T-helper 2 cell treated with Interferon-gamma antibody and Interleukin-4, amounts not matched to agents 100 ng/mL and 5 ng/mL, for 36 hours (primary cell): Measurements from ENCODE around the gene CARNS1. TPM values are rescaled to one million over a fixed set of nuclear protein-coding genes. Genes with fewer than 3 reads are reported as not detected.

Experiments
- intact Hi-C: fragments of 100-400 bp; cut with micrococcal nuclease; formaldehyde crosslinking; loops from one replicate; pipeline ENCODE4 v1.15.1; 2023
- total RNA-seq: library from RNA; stranded (reverse); gene quantifications from 2 replicates; pipeline ENCODE4 v1.2.3, GENCODE V29; 2022

CARNS1 gene
- total RNA-seq, 1 donor from 2014 or later: 0.86 TPM

GRCh38 chr11:67427364-67427859, 11.9 kb downstream of the CARNS1 start:
- intact Hi-C loops: loop anchor here (5.0 kb wide), 1 partner anchor 40 kb away; the partner anchor contains the start of gene TMEM134

- intact Hi-C loops: loop anchor here (1.0 to 5.0 kb wide), 5 partner anchors 9 to 80 kb away; partner anchors contain the start of genes AIP, CDK2AP2, PTPRCAP and TMEM134
Measured at GRCh38 chr11:67428052-67429001, 12.8 kb downstream of the CARNS1 start, which contains the start of gene RPS6KB2. Gene RPS6KB2, plus strand, starts transcription at chr11:67428494. Its CDS starts 52 bp downstream, at chr11:67428546.

GRCh38 chr11:67429038-67429668, 13.7 kb downstream of the CARNS1 start:
- intact Hi-C loops: loop anchor here (2.0 to 5.0 kb wide), 2 partner anchors 26 to 38 kb away; partner anchors contain the start of gene TMEM134

- intact Hi-C loops: loop anchor here (2.0 to 5.0 kb wide), 2 partner anchors 27 to 38 kb away; partner anchors contain the start of gene TMEM134
Measured at GRCh38 chr11:67429722-67430121, 14.2 kb downstream of the CARNS1 start.

- intact Hi-C loops: no loop called here
Measured at GRCh38 chr11:67431346-67432249, 16.1 kb downstream of the CARNS1 start.

GRCh38 chr11:67432655-67433349, 17.3 kb downstream of the CARNS1 start:
- intact Hi-C loops: no loop called here

GRCh38 chr11:67433536-67434394, 18.3 kb downstream of the CARNS1 start:
- intact Hi-C loops: no loop called here

GRCh38 chr11:67434395-67434881, 19.0 kb downstream of the CARNS1 start:
- intact Hi-C loops: no loop called here

- intact Hi-C loops: no loop called here
Measured at GRCh38 chr11:67435031-67435726, 19.7 kb downstream of the CARNS1 start.

- intact Hi-C loops: loop anchor here (1.0 kb wide), 1 partner anchor 70 kb away; no protein-coding TSS in a partner anchor
Measured at GRCh38 chr11:67435727-67436458, 20.4 kb downstream of the CARNS1 start.

- intact Hi-C loops: loop anchor here (1.0 kb wide), 2 partner anchors 8 to 70 kb away; partner anchors contain the start of gene RPS6KB2
Measured at GRCh38 chr11:67436459-67437081, 21.1 kb downstream of the CARNS1 start.

GRCh38 chr11:67437082-67437808, 21.8 kb downstream of the CARNS1 start, which contains the start of gene PTPRCAP:
Gene PTPRCAP, minus strand, starts transcription at chr11:67437682. Its CDS starts 63 bp downstream, at chr11:67437619.
- intact Hi-C loops: loop anchor here (1.0 kb wide), 1 partner anchor 9 kb away; the partner anchor contains the start of gene RPS6KB2

GRCh38 chr11:67437809-67438157, 22.3 kb downstream of the CARNS1 start:
- intact Hi-C loops: loop anchor here (1.0 to 2.0 kb wide), 3 partner anchors 9 to 47 kb away; partner anchors contain the start of genes RPS6KB2 and TMEM134

GRCh38 chr11:67438158-67438902, 22.9 kb downstream of the CARNS1 start:
- intact Hi-C loops: loop anchor here (2.0 kb wide), 2 partner anchors 30 to 46 kb away; partner anchors contain the start of gene TMEM134
